ENCODE measurements around the gene MTMR12. TPM values are rescaled to one million over a fixed set of nuclear protein-coding genes. Genes with fewer than 3 reads are reported as not detected.

Gene MTMR12
- total and polyA plus RNA-seq, 2 experiments from 2014 or later = 18.3 to 51.6 TPM

DNA sequence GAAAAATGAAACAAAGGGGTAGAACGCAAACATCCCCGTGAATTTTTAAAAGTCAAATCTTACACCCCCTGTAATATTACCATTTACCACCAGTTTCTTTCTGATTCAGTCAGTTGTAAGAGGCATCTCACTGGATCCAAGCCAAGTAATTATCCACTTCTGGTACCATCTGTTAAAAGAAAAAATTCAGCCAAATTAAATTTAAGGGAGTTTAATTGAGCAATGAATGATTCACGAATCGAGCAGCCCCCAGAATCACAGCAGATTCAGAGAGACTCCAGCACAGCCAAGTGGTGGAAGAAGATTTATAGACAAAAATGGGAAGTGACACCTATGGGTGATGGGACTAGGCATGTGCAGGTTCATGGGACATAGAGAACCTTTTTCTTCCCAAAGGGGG, 29.9 kb upstream of the MTMR12 start:
- no peak overlapping the region for H3K27ac ChIP-seq (ENCODE audit: low read depth)
- no peak overlapping the region for H3K4me2 ChIP-seq
- H3K27me3 ChIP-seq (ENCODE audit: insufficient read depth) = no peaks in the 10 kb centered on the region
- no peaks in the 10 kb centered on the region for H3K4me1 ChIP-seq (ENCODE audit: insufficient read depth)
- no peaks in the 10 kb centered on the region for H3K79me2 ChIP-seq (replicated peaks; ENCODE audit: insufficient read depth)
- Mint-ChIP-seq H3K4me1 (no peaks in the 10 kb centered on the region; the same call in 2 of the 3 replicates), H3K27ac (no peak overlapping the region), H3K9me3 (peaks cover 91% of the 10 kb centered on the region), H3K27me3 (ENCODE audit: insufficient read depth, low read depth, poor library complexity) (peaks cover 8% of the 10 kb centered on the region), H3K36me3 (ENCODE audit: low read depth) (peaks cover 46% of the 10 kb centered on the region), H3K4me3 (no peak overlapping the region)
- H3K36me3 ChIP-seq (ENCODE audit: insufficient read depth) = peaks cover 10% of the 10 kb centered on the region; the same call in 1 of the 2 replicates
- TF ChIP-seq POLR2AphosphoS5 (IDR thresholded peaks at IDR 0.05; ENCODE audit: low read depth) (no peak), CTCF (conservative IDR thresholded peaks at IDR 0.05; ENCODE audit: low read depth in 2 of 2) (no peak), JUNB (IDR thresholded peaks at IDR 0.05; ENCODE audit: unreplicated experiment) (no peak), STAT1 (IDR thresholded peaks at IDR 0.05; ENCODE audit: unreplicated experiment) (no peak), REST (IDR thresholded peaks at IDR 0.05; ENCODE audit: unreplicated experiment) (no peak), ZNF331 (CRISPR knock-in tag; IDR thresholded peaks at IDR 0.05; ENCODE audit: low read depth) (no peak), EZH2phosphoT487 (IDR thresholded peaks at IDR 0.05; ENCODE audit: unreplicated experiment) (no peak), ZNF114 (CRISPR knock-in tag; IDR thresholded peaks at IDR 0.05) (no peak), NANOG (IDR thresholded peaks at IDR 0.05; ENCODE audit: borderline replicate concordance) (no peak), ZNF462 (CRISPR knock-in tag; IDR thresholded peaks at IDR 0.05) (no peak), EZH2 (IDR thresholded peaks at IDR 0.05; ENCODE audit: low read depth, unreplicated experiment) (no peak), CREB1 (CRISPR knock-in tag; IDR thresholded peaks at IDR 0.05; ENCODE audit: low read depth) (no peak)
- TF ChIP-seq, protein P1, sequence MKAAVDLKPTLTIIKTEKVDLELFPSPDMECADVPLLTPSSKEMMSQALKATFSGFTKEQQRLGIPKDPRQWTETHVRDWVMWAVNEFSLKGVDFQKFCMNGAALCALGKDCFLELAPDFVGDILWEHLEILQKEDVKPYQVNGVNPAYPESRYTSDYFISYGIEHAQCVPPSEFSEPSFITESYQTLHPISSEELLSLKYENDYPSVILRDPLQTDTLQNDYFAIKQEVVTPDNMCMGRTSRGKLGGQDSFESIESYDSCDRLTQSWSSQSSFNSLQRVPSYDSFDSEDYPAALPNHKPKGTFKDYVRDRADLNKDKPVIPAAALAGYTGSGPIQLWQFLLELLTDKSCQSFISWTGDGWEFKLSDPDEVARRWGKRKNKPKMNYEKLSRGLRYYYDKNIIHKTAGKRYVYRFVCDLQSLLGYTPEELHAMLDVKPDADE (IDR thresholded peaks at IDR 0.05) = no peak
- H2AFZ ChIP-seq = no peak overlapping the region
- no peaks in the 10 kb centered on the region for H3F3A ChIP-seq (replicated peaks; ENCODE audit: low read depth)
- H4K20me1 ChIP-seq (replicated peaks; ENCODE audit: insufficient read depth) = no peaks in the 10 kb centered on the region
- DNase-seq (ENCODE audit: low spot score) (no peak), ATAC-seq (no peak)
- no peak overlapping the region for H3K4me3 ChIP-seq
- no peaks in the 10 kb centered on the region for H3K9me2 ChIP-seq (ENCODE audit: insufficient read depth)

Measured in GM23338 (cell line).